Lung (tissue), 12 donors: Measurements from ENCODE around the gene FRMD4A. TPM values are rescaled to one million over a fixed set of nuclear protein-coding genes. Genes with fewer than 3 reads are reported as not detected.

Experiments used
- ATAC-seq: fragments of 200-7000 bp; cut with Tn5 transposase; one replicate; pipeline ENCODE4 v1.9.1; 2020; ENCODE audit warnings: moderate number of reproducible peaks; ENCODE audit not compliant: insufficient read depth, low FRiP score
- DNase-seq, 3 donors: peaks; one replicate each; pipeline ENCODE4 v3.0.0-alpha.2; 2013 to 2017
- H3K27ac ChIP-seq, 2 donors: one replicate each; pipeline ENCODE4 v1.5.1; 2013; ENCODE audit warnings: mild to moderate bottlenecking in 2 of 2, moderate library complexity in 2 of 2, control low read depth in 1 of 2, inconsistent platforms in 1 of 2, low read depth in 1 of 2, low read length in 1 of 2
- H3K27me3 ChIP-seq, 3 donors: one replicate each; pipeline ENCODE4 v1.5.1; 2013; ENCODE audit warnings: low read length in 2 of 3; ENCODE audit not compliant: control insufficient read depth in 3 of 3, insufficient read depth in 3 of 3
- H3K36me3 ChIP-seq, 4 donors: one replicate each; pipeline ENCODE4 v1.5.1; 2013; ENCODE audit warnings: low read length in 4 of 4, mild to moderate bottlenecking in 1 of 4, moderate library complexity in 1 of 4; ENCODE audit not compliant: control insufficient read depth in 4 of 4, insufficient read depth in 4 of 4
- H3K4me1 ChIP-seq, 5 donors: one replicate each; pipeline ENCODE4 v1.5.1; 2013; ENCODE audit warnings: low read length in 5 of 5, mild to moderate bottlenecking in 2 of 5, moderate library complexity in 1 of 5; ENCODE audit not compliant: control insufficient read depth in 5 of 5, insufficient read depth in 5 of 5
- H3K4me3 ChIP-seq: one replicate; pipeline ENCODE4 v1.5.1; 2013; ENCODE audit warnings: mild to moderate bottlenecking, control low read depth, moderate library complexity
- H3K9ac ChIP-seq, 2 donors: one replicate each; pipeline ENCODE4 v1.5.1; 2013; ENCODE audit warnings: low read length in 2 of 2, control low read depth in 1 of 2; ENCODE audit not compliant: insufficient read depth in 1 of 2
- H3K9me3 ChIP-seq, 4 donors: one replicate each; pipeline ENCODE4 v1.5.1; 2013; ENCODE audit warnings: low read length in 3 of 4, mild to moderate bottlenecking in 1 of 4, moderate library complexity in 1 of 4; ENCODE audit not compliant: control insufficient read depth in 4 of 4, insufficient read depth in 3 of 4
- WGBS, 2 donors: extraction: QIAGEN DNeasy Blood & Tissue Kit; methylation state at CpG; one replicate each; pipeline ENCODE4 v1.1.7; 2013; 5-methylcytosine and 5-hydroxymethylcytosine counted together
- polyA plus RNA-seq, 2 donors: library from polyadenylated mRNA; stranded (reverse); fragments of 200-250 nt; gene quantifications; one replicate each; pipeline ENCODE4 v1.2.1, GENCODE V29; 2013
- total RNA-seq, 2 donors: library from RNA; depleted of rRNA in 1 of 2; stranded (reverse); fragments of >200 nt in 1 of 2; gene quantifications; one replicate each; pipeline ENCODE4 v1.2.1, GENCODE V29; 2014 to 2021
- TF ChIP-seq, protein P1 (sequence below): IDR thresholded peaks from 2 replicates; pipeline ENCODE4 v1.5.1; 2012; ENCODE audit warnings: mild to moderate bottlenecking; ENCODE audit errors: control extremely low read depth, extremely low read depth
- donor health status: control.
- donor health status: control.
- donor health status: Bipolar disorder and iron deficiency.
- donor health status: healthy.
- donor health status: DM: yes; HTN: yes; CAD: no.

Gene FRMD4A
- total and polyA plus RNA-seq, 4 donors = 12.0 to 64.5 (median 29.3) TPM

DNA sequence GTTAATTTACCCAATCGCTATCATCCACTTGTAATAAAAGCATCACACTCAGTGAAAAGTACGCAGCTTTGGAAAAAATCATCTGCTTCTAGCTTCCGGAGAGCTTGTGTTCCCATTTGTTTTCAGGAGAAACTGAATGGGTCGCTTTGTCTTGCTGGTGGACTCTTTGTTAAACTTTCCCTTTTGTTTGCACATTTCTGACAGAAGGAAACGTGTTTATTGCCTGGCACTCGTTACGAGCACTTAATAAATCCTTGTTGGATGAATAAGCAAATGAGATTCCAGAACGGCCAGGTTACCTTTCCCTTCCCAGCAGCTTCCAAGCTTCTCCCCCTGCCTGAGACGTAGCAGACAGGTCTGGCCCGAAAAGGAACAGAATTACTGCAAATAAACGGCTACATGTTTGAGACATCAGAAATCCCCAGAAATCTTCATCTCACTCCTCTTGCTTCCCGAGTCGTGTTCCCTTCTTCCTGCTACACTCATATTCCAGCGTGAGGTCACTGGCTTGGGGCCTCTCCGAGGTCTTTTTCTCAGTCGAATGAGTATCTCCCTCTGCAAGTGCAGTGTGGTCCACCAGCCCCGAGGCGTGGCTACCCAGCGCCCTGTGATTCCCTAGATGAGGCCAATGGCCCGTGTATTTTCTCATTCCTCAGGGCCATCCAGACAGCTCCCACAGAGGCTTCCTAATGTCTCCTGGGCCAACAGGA lies 167.2 kb downstream of the FRMD4A start:
- Histone ChIP-seq H3K9me3 (peaks cover 0 to 2% (median 0%) of the 10 kb centered on the region in 4 donors), H3K4me3 (no peak overlapping the region), H3K27me3 (peaks cover 0 to 23% (median 4%) of the 10 kb centered on the region in 3 donors), H3K27ac (no peak overlapping the region), H3K9ac (peak overlapping the region in 1 of 2 donors; percentile 4), H3K36me3 (no peaks in the 10 kb centered on the region), H3K4me1 (peaks cover 0 to 12% (median 0%) of the 10 kb centered on the region in 5 donors)
- DNase-seq = peak in 2 of 3 donors; percentile 24 to 30
- no peak for ATAC-seq
- 54 to 66% methylated on average over 20 of the region's 20 CpGs for whole genome bisulfite sequencing, 2 donors
- TF ChIP-seq, protein P1, sequence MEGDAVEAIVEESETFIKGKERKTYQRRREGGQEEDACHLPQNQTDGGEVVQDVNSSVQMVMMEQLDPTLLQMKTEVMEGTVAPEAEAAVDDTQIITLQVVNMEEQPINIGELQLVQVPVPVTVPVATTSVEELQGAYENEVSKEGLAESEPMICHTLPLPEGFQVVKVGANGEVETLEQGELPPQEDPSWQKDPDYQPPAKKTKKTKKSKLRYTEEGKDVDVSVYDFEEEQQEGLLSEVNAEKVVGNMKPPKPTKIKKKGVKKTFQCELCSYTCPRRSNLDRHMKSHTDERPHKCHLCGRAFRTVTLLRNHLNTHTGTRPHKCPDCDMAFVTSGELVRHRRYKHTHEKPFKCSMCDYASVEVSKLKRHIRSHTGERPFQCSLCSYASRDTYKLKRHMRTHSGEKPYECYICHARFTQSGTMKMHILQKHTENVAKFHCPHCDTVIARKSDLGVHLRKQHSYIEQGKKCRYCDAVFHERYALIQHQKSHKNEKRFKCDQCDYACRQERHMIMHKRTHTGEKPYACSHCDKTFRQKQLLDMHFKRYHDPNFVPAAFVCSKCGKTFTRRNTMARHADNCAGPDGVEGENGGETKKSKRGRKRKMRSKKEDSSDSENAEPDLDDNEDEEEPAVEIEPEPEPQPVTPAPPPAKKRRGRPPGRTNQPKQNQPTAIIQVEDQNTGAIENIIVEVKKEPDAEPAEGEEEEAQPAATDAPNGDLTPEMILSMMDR = no peak

DNA sequence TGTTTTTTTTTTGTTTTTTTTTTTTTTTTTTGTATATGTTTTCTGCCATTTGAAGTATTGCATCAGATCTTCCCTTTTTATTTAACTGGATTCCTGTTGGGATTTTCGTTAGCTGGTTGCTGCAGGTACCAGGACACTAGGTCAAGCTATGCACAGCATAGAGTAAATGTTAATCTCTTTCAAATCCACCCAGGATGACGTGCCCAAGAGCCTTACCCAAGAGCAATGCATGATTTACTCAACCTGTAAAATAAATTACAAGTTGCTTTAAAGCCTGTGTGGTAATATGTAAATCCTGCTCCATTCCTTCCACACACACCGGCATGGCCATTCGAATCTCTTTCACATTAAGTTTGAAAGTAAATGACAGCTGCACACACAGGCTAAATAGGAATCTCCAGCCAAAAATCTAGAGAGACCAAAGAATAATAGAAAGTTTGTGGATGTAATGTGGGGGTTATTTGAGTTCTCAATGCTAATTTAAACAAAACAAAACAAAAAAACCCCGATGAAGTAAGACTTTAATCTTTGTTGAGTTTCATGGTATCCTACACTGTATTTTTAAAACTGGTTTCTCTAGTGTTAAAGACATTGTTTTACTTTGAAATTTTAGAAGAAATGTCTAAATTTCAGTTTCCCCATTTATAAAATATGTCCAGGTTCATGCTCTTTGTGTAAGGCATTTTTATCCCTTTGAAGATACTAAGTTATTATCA lies 167.9 kb downstream of the FRMD4A start:
- no peak overlapping the region for H3K4me3 ChIP-seq
- peak in 1 of 3 donors; percentile 21 for DNase-seq

DNA sequence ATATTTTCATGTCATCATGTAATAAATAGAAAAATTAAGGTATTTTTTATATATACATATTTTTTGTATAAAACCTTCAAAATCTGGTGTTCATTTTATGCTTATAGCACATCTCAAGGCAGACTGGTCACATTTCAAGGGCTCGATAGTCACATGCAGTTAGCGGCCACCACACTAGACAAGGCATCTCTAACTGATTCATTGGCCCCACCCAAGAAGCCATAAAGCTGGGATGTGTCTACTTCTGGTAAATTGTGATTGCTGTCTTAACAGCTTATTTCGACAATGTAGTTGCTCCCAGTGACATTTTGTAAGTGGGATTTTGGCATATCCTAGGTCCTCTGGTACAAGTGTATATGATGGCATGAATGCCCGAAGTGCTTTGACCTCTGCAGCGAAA lies 168.7 kb downstream of the FRMD4A start:
- ATAC-seq = no peak
- DNase-seq = no peak
- Histone ChIP-seq H3K27ac (no peak overlapping the region), H3K9ac (no peak overlapping the region), H3K9me3 (peaks cover 0 to 3% (median 0%) of the 10 kb centered on the region in 4 donors), H3K36me3 (no peaks in the 10 kb centered on the region), H3K27me3 (peaks cover 0 to 13% (median 6%) of the 10 kb centered on the region in 3 donors), H3K4me3 (no peak overlapping the region), H3K4me1 (peaks cover 0 to 12% (median 0%) of the 10 kb centered on the region in 5 donors)
- WGBS, 2 donors = 94 to 97% methylated on average over 5 of the region's 5 CpGs
- TF ChIP-seq, protein P1 = no peak

More for the DNA sequence above, 167.9 kb downstream of the FRMD4A start:
- no peaks in the 10 kb centered on the region for H3K36me3 ChIP-seq
- no peak for ATAC-seq
- no peak overlapping the region for H3K27ac ChIP-seq
- peaks cover 0 to 12% (median 0%) of the 10 kb centered on the region in 5 donors for H3K4me1 ChIP-seq
- WGBS, 2 donors = 60 to 86% methylated on average over 5 of the region's 5 CpGs
- no peak overlapping the region for H3K9ac ChIP-seq
- H3K27me3 ChIP-seq = peaks cover 0 to 17% (median 4%) of the 10 kb centered on the region in 3 donors
- TF ChIP-seq, protein P1 = no peak
- H3K9me3 ChIP-seq = peaks cover 0 to 2% (median 0%) of the 10 kb centered on the region in 4 donors
